SH-SY5Y (cell line): ENCODE data around the gene S1PR5.

Experiments
- GATA2 ChIP-seq: IDR thresholded peaks from 2 replicates; pipeline ENCODE4 v1.6.1; 2011; ENCODE audit warnings: mild to moderate bottlenecking, low read depth, low read length
- GATA3 ChIP-seq: IDR thresholded peaks from 2 replicates; pipeline ENCODE4 v1.6.1; 2011; ENCODE audit warnings: low read depth, mild to moderate bottlenecking, low read length, moderate library complexity

DNA sequence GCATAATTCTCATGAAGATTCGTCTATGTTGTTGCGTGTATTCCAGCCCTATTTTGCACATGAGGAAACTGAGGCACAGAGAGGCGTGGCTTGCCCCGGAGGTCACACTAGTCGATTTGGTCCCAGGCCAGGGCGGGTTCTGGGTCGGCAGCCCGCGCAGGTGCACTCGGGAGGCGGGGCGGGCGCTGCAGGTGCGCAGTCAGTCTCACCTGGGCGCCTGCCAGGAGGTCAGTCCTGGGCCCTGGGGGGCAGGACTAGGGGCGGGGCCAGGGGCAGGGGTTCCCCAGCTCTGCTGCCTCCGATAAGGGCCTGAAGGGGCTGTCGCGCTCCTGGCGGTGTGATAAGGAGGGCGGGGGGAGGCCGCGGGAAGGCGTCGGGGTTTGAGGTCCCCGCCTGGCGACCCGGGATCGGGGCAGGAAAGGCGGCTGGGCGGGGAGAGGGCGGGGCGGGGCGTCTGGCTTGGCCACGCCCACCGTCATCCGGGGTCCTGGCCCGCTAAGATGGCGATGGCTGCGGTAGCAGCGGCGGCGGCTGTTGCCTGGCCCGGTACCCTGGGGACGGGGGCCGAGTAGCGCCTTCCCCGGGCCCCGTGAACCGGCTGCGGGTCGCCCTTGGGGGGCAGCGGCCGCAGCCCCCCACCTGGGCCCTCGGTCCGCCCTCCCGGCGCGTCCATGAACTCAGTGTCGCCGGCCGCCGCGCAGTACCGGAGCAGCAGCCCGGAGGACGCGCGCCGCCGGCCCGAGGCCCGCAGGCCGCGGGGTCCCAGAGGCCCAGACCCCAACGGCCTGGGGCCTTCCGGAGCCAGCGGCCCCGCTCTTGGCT is 26.4 kb upstream of the S1PR5 start, which contains the start of gene ATG4D:
- TF ChIP-seq GATA3, result no peak
- no peak for TF ChIP-seq GATA2
